K562 (cell line): ENCODE measurements around the gene BIN1. TPM values are rescaled to one million over a fixed set of nuclear protein-coding genes. Genes with fewer than 3 reads are reported as not detected.

Experiments
- ATAC-seq: fragments of 200-7000 bp; cut with Tn5 transposase; 3 replicates; pipeline ENCODE4 v1.9.1; 2020; ENCODE audit warnings: moderate library complexity
- BruUV-seq: library from RNA; stranded (reverse); fragments of 400-500 nt; replicated peaks from 2 replicates; lab custom pipeline; 2021; lab: Mats Ljungman, UMichigan
- CTCF ChIA-PET: fragments of 300-600 bp; formaldehyde crosslinking; extraction: SDS; loops from one replicate; lab custom pipeline; 2021; ENCODE audit warnings: low intra/inter-chr PET ratio; lab: Yijun Ruan, JAX
- POLR2A ChIA-PET: fragments of 300-600, 350-650 bp; sonication (Branson Sonifier 250); formaldehyde crosslinking; extraction: SDS; loops from one replicate; lab custom pipeline; 2021; ENCODE audit warnings: antibody characterized with exemption, inconsistent platforms; lab: Yijun Ruan, JAX
- DNase-seq, 4 experiments: peaks; one replicate each; pipeline versions ENCODE4 v3.0.0 to v3.0.0-alpha.2; 2011 to 2018; ENCODE audit warnings: low spot score in 3 of 4, mixed read lengths in 3 of 4; ENCODE audit errors: extremely low read depth in 1 of 4
- FAIRE-seq: peaks from 2 replicates; lab custom pipeline; 2011; peaks lifted over from hg19 to GRCh38; lab: Jason Lieb, UNC
- H2AFZ ChIP-seq: 2 replicates; pipeline ENCODE4 v1.6.0; 2011; ENCODE audit warnings: low read depth, low read length, control low read depth, inconsistent platforms
- H3K27ac ChIP-seq: fragments of 200-600 bp; 3 replicates; pipeline ENCODE4 v1.8.0; 2011; ENCODE audit warnings: low read depth, mild to moderate bottlenecking, control low read depth, inconsistent platforms, low read length, moderate library complexity, mixed read lengths; ENCODE audit errors: extremely low read depth
- H3K27me3 ChIP-seq, 2 experiments: fragments of 300-600 bp in 1 of 2; 2 replicates in 1 of 2; 3 replicates in 1 of 2; pipeline versions ENCODE4 v1.6.0 to v1.8.0; 2011; ENCODE audit warnings: inconsistent platforms in 2 of 2, low read length in 2 of 2, mild to moderate bottlenecking in 1 of 2, mixed read lengths in 1 of 2, moderate library complexity in 1 of 2; ENCODE audit not compliant: control insufficient read depth in 2 of 2, insufficient read depth in 2 of 2
- H3K36me3 ChIP-seq: fragments of 300-600 bp; 3 replicates; pipeline ENCODE4 v1.8.0; 2011; ENCODE audit warnings: mild to moderate bottlenecking, low read length, inconsistent platforms; ENCODE audit not compliant: control insufficient read depth, insufficient read depth
- H3K4me1 ChIP-seq, 2 experiments: fragments of 200-600 bp in 1 of 2; replicated peaks in 1 of 2; 2 replicates in 1 of 2; 3 replicates in 1 of 2; pipeline versions ENCODE4 v1.5.1 to v1.8.0; 2011; ENCODE audit warnings: inconsistent platforms in 2 of 2, low read length in 2 of 2, mild to moderate bottlenecking in 1 of 2, mixed read lengths in 1 of 2, moderate library complexity in 1 of 2; ENCODE audit not compliant: control insufficient read depth in 2 of 2, insufficient read depth in 2 of 2
- H3K4me2 ChIP-seq: 2 replicates; pipeline ENCODE4 v1.6.1; 2011; ENCODE audit warnings: low read length, control low read depth, inconsistent platforms, mixed read lengths; ENCODE audit not compliant: insufficient read depth
- H3K4me3 ChIP-seq: fragments of 200-600 bp; sonication (generic), shearing (Covaris generic); 2 replicates; pipeline ENCODE4 v1.5.1; 2016; ENCODE audit warnings: control low read depth, inconsistent platforms
- H3K79me2 ChIP-seq: fragments of 200-600 bp; 3 replicates; pipeline ENCODE4 v1.8.0; 2011; ENCODE audit warnings: low read length, inconsistent platforms; ENCODE audit not compliant: control insufficient read depth, insufficient read depth
- H3K9ac ChIP-seq, 2 experiments: 2 replicates each; pipeline versions ENCODE4 v1.6.0 to v1.6.1; 2011; ENCODE audit warnings: low read depth in 2 of 2, low read length in 2 of 2, control low read depth in 1 of 2, inconsistent platforms in 1 of 2, mild to moderate bottlenecking in 1 of 2, mixed read lengths in 1 of 2; ENCODE audit not compliant: insufficient read depth in 1 of 2
- H3K9me1 ChIP-seq: one replicate; pipeline ENCODE4 v1.6.0; 2011; ENCODE audit warnings: inconsistent platforms, mild to moderate bottlenecking, low read length, moderate library complexity; ENCODE audit not compliant: control insufficient read depth, insufficient read depth
- H3K9me3 ChIP-seq: replicated peaks from 2 replicates; pipeline ENCODE4 v1.5.1; 2011; ENCODE audit warnings: low read depth, low read length, inconsistent platforms; ENCODE audit not compliant: control insufficient read depth, insufficient read depth
- H4K20me1 ChIP-seq: replicated peaks from 2 replicates; pipeline ENCODE4 v1.6.1; 2011; ENCODE audit warnings: low read length, inconsistent platforms, mixed read lengths; ENCODE audit not compliant: control insufficient read depth, insufficient read depth
- BRF2 ChIP-seq: IDR thresholded peaks from 3 replicates; pipeline ENCODE4 v1.6.1; 2011; ENCODE audit warnings: borderline replicate concordance, mild to moderate bottlenecking; ENCODE audit not compliant: insufficient read length, insufficient read depth
- E2F4 ChIP-seq: sonication (generic); formaldehyde crosslinking; IDR thresholded peaks from 2 replicates; pipeline ENCODE4 v1.8.0; 2022; ENCODE audit warnings: mild to moderate bottlenecking, low read depth, missing genetic modification reagents
- RBM22 ChIP-seq: fragments of 200-400 bp; formaldehyde crosslinking; IDR thresholded peaks from 2 replicates; pipeline ENCODE4 v1.6.1; 2018; ENCODE audit warnings: low read length, low read depth; ENCODE audit not compliant: poor library complexity, severe bottlenecking
- ZNF583 ChIP-seq: fragments of 250-450 bp; sonication (Bioruptor Pico); IDR thresholded peaks from 2 replicates; pipeline ENCODE4 v1.4.0; 2020
- ZNF76 ChIP-seq: fragments of 250-450 bp; sonication (Bioruptor Pico); IDR thresholded peaks from 2 replicates; pipeline ENCODE4 v1.4.0; 2020; ENCODE audit warnings: mild to moderate bottlenecking, moderate library complexity, borderline replicate concordance
- WGBS: fragments of 100-300 bp; shearing (Covaris generic); methylation state at CpG from one replicate; pipeline ENCODE4 v1.1.6; 2016; ENCODE audit warnings: low coverage, mixed read lengths; ENCODE audit not compliant: insufficient coverage; ENCODE audit errors: missing lambda C conversion rate; 5-methylcytosine and 5-hydroxymethylcytosine counted together
- in situ Hi-C: fragments of 300-500 bp; cut with MboI; formaldehyde crosslinking; loops from 4 replicates; pipeline ENCODE4 v1.15.0; 2018; ENCODE audit warnings: inconsistent platforms, mixed read lengths
- intact Hi-C: fragments of 100-400 bp; cut with micrococcal nuclease; formaldehyde crosslinking; loops from 2 replicates; pipeline ENCODE4 v1.14.2; 2022
- polyA plus RNA-seq, 8 experiments: library from polyadenylated mRNA; depleted of rRNA in 4 of 8; stranded (reverse) in 5 of 8; unstranded in 3 of 8; fragments of >200 nt; fragmentation: Nextera tagmentation in 2 of 8; fragmentation: Illumina TruSeq in 1 of 8; extraction: Ambion mirVana in 2 of 8; extraction: Trizol in 1 of 8; gene quantifications; 2 replicates each; pipeline versions ENCODE4 v1.2.1 to v1.2.3, GENCODE V29; 2011 to 2014; ENCODE audit warnings: inconsistent platforms in 1 of 8, missing spikeins in 1 of 8
- total RNA-seq, 7 experiments: library from RNA; depleted of rRNA in 6 of 7; stranded (reverse); fragments of >200 nt in 6 of 7; fragmentation: Illumina TruSeq in 2 of 7; extraction: Trizol in 2 of 7; gene quantifications; 2 replicates each; pipeline versions ENCODE4 v1.2.1 to v1.2.3, GENCODE V29; 2011 to 2021; ENCODE audit warnings: low replicate concordance in 1 of 7

The BIN1 gene
- total and polyA plus RNA-seq, 9 of the 15 experiments (the other 6 are each of a cell fraction or from before 2014, with no cell fraction given) = 0.04 to 2.8 (median 0.79) TPM; not detected in 1

- Histone ChIP-seq H3K9me3 (no peaks in the 10 kb centered on the region), H3K4me1 (peaks cover 0 to 70% of the 10 kb centered on the region in 2 experiments; a peak in 2 of 5 replicates), H3K27ac (no peak overlapping the region), H3K4me3 (no peak overlapping the region), H3K79me2 (no peaks in the 10 kb centered on the region), H3K4me2 (no peak overlapping the region), H3K36me3 (no peaks in the 10 kb centered on the region), H2AFZ (no peak overlapping the region), H3K9ac (peak overlapping the region in 1 of 2 experiments; percentile 35; a peak in 1 of 4 replicates), H3K27me3 (peaks cover 5 to 78% of the 10 kb centered on the region in 2 experiments; a peak in 4 of 5 replicates), H3K9me1 (no peaks in the 10 kb centered on the region), H4K20me1 (peaks cover 8% of the 10 kb centered on the region; the same call in 1 of the 2 replicates)
- 12% methylated on average over 17 of the region's 19 CpGs for WGBS
- ChIA-PET POLR2A (interaction anchor here (0.6 to 1.0 kb wide), 2 partner anchors 21 to 26 kb away, joined by 3 read pairs; no protein-coding TSS in a partner anchor), CTCF (no interaction called here)
- FAIRE-seq (no peak), ATAC-seq (no peak), DNase-seq (no peak)
- no TSS peak for BruUV-seq
- in situ Hi-C loops = no loop called here
- TF ChIP-seq RBM22 (no peak), E2F4 (CRISPR knock-in tag) (no peak), ZNF583 (no peak), ZNF76 (no peak), BRF2 (no peak)
- intact Hi-C loops = no loop called here
Observed at GRCh38 chr2:127052771-127053691, 53.9 kb downstream of the BIN1 start.
